ENCODE measurements around the gene ORM2. TPM values are rescaled to one million over a fixed set of nuclear protein-coding genes. Genes with fewer than 3 reads are reported as not detected.
A peak's percentile ranks its signal among the peaks of the same experiment; 100 is the strongest.

The ORM2 gene
- total RNA-seq, 1 experiment from 2014 or later = 0.59 TPM

DNA sequence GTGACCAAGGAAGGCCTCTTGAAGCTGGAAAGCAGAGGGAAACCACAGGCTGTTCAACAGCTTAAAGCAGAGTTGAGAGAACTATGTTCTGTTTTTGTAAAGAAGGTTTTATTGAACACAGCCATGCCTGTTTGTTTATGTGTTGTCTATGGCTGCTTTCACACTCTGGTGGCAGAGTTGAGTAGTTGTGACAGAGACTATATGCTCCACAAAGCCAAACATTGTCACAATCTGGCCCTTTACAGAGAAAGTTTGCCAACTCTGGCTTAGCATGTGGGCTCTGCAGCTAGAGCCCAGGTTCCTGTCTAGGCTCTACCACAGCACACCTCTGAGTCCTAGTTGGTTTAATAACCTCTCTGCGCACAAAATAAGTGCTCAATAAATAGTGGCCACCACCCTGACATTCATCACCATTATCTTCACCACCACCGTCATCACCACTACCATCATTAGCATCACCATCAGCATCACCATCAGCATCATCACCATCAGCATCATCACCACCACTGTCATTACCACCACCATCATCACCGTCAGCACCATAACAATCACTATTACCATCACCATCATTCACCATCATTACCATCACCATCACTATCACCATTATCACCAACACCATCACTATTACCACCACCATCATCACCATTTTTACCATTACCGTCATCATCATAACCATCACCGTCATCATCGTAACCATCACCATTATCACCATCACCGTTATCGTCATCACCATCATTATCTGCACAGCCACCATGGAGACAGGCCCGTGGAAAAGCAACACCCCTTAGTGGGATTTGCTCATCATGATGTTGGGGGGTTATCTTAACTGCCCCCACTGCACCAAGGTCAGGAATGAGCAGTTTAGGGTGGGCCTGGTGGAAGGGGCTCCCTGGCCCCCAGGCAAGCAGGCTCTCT lies 39.8 kb downstream of the ORM2 start:
- Histone ChIP-seq H3K9me2 (ENCODE audit: insufficient read depth) (no peaks in the 10 kb centered on the region), H3K27ac (ENCODE audit: low read depth, low read length) (no peak overlapping the region), H2AFZ (ENCODE audit: low read depth, low read length, poor library complexity, severe bottlenecking) (no peak overlapping the region), H3K36me3 (ENCODE audit: control insufficient read depth in 1 of 2, insufficient read depth in 2 of 2, low read length in 2 of 2) (no peaks in the 10 kb centered on the region), H3K4me1 (ENCODE audit: control insufficient read depth in 1 of 2, insufficient read depth in 2 of 2, low read length in 2 of 2) (peaks cover 0 to 8% of the 10 kb centered on the region in 2 experiments; a peak in 2 of 4 replicates), H3K4me3 (replicated peaks in 1 of 2; ENCODE audit: low read depth in 1 of 2, low read length in 2 of 2) (no peak overlapping the region), H3K9me3 (ENCODE audit: control insufficient read depth in 1 of 2, insufficient read depth in 1 of 2, low read depth in 1 of 2, low read length in 2 of 2) (no peaks in the 10 kb centered on the region), H4K20me1 (ENCODE audit: insufficient read depth) (no peaks in the 10 kb centered on the region), H3K79me2 (ENCODE audit: insufficient read depth, low read length) (no peaks in the 10 kb centered on the region), H3K27me3 (ENCODE audit: insufficient read depth, low read length) (no peaks in the 10 kb centered on the region), H3K9ac (ENCODE audit: low read length) (no peak overlapping the region), H3K4me2 (ENCODE audit: low read length) (no peak overlapping the region)
- RAD21 ChIA-PET (ENCODE audit: low non-redundant PET in 1 of 2, low total read pairs in 2 of 2, uncharacterized antibody in 2 of 2, unreplicated experiment in 2 of 2) = no interaction called here
- TSS peak; percentile 36 for BruUV-seq (replicated peaks)
- POLR2A ChIA-PET = no interaction called here
- CTCF ChIA-PET = no interaction called here
- DNase-seq (ENCODE audit: low read depth, low spot score) (no peak), ATAC-seq (no peak)
- intact Hi-C loops (cut with micrococcal nuclease) = no loop called here
- TF ChIP-seq ELF1 (IDR thresholded peaks at IDR 0.05; ENCODE audit: borderline replicate concordance, low read depth) (no peak), SP1 (IDR thresholded peaks at IDR 0.05; ENCODE audit: low read depth) (no peak), SRF (IDR thresholded peaks at IDR 0.05; ENCODE audit: low read depth) (no peak), CBX3 (IDR thresholded peaks at IDR 0.05; ENCODE audit: low read depth) (no peak), YY1 (IDR thresholded peaks at IDR 0.05; ENCODE audit: extremely low read depth, insufficient replicate concordance, low read depth, low read length) (no peak), POLR2AphosphoS5 (IDR thresholded peaks at IDR 0.05; ENCODE audit: low read depth, low read length) (no peak), JUND (IDR thresholded peaks at IDR 0.05) (no peak), ZNF274 (IDR thresholded peaks at IDR 0.05; ENCODE audit: low read depth, low read length) (no peak), CEBPB (IDR thresholded peaks at IDR 0.05; ENCODE audit: low read depth) (no peak)
- TF ChIP-seq, protein P1, sequence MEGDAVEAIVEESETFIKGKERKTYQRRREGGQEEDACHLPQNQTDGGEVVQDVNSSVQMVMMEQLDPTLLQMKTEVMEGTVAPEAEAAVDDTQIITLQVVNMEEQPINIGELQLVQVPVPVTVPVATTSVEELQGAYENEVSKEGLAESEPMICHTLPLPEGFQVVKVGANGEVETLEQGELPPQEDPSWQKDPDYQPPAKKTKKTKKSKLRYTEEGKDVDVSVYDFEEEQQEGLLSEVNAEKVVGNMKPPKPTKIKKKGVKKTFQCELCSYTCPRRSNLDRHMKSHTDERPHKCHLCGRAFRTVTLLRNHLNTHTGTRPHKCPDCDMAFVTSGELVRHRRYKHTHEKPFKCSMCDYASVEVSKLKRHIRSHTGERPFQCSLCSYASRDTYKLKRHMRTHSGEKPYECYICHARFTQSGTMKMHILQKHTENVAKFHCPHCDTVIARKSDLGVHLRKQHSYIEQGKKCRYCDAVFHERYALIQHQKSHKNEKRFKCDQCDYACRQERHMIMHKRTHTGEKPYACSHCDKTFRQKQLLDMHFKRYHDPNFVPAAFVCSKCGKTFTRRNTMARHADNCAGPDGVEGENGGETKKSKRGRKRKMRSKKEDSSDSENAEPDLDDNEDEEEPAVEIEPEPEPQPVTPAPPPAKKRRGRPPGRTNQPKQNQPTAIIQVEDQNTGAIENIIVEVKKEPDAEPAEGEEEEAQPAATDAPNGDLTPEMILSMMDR (IDR thresholded peaks at IDR 0.05 in 2 of 3, conservative IDR thresholded peaks at IDR 0.05 in 1 of 3; ENCODE audit: borderline replicate concordance in 1 of 3, insufficient read depth in 1 of 3, low read depth in 2 of 3, low read length in 2 of 3) = no peak
